T-cell (primary cell): Measurements from ENCODE around the gene PRRC2C. TPM values are rescaled to one million over a fixed set of nuclear protein-coding genes. Genes with fewer than 3 reads are reported as not detected.

Source experiments
- ATAC-seq, 4 experiments: fragments of 200-7000 bp in 3 of 4; fragments of 150-1000 bp in 1 of 4; cut with Tn5 transposase; replicated peaks in 1 of 4; 1 replicate in 3 of 4; 2 replicates in 1 of 4; pipeline ENCODE4 v1.10.0; 2021; ENCODE audit warnings: moderate library complexity in 3 of 4, mild to moderate bottlenecking in 2 of 4, moderate number of reproducible peaks in 1 of 4
- CTCF ChIA-PET, 2 donors: fragments of 300-600 bp; sonication (Branson Sonifier 250); formaldehyde crosslinking; loops; one replicate each; lab custom pipeline; 2022; ENCODE audit warnings: antibody characterized with exemption in 2 of 2; lab: Charles Lee
- POLR2A ChIA-PET, 2 donors: fragments of 300-600 bp; sonication (Branson Sonifier 250); formaldehyde crosslinking; loops; one replicate each; lab custom pipeline; 2022; ENCODE audit warnings: antibody characterized with exemption in 2 of 2; lab: Charles Lee
- DNase-seq, 35 experiments: peaks; one replicate each; pipeline versions ENCODE4 v3.0.0 to v3.0.0-alpha.2; 2013 to 2023
- H3K27ac ChIP-seq: one replicate; pipeline ENCODE4 v1.5.1; 2013; ENCODE audit warnings: low read length
- H3K27me3 ChIP-seq, 2 experiments: replicated peaks in 1 of 2; 1 replicate in 1 of 2; 2 replicates in 1 of 2; pipeline versions ENCODE4 v1.6.1 to v1.7.0; 2013; ENCODE audit warnings: low read length in 1 of 2, mixed read lengths in 1 of 2; ENCODE audit not compliant: control insufficient read depth in 2 of 2, insufficient read depth in 2 of 2; ENCODE audit errors: extremely low read depth in 1 of 2
- H3K36me3 ChIP-seq, 2 donors: 1 replicate in 1 of 2; 2 replicates in 1 of 2; pipeline versions ENCODE4 v1.6.1 to v1.7.0; 2013; ENCODE audit warnings: low read length in 1 of 2; ENCODE audit not compliant: control insufficient read depth in 2 of 2, insufficient read depth in 1 of 2; ENCODE audit errors: extremely low read depth in 1 of 2
- H3K4me1 ChIP-seq, 2 experiments: 1 replicate in 1 of 2; 2 replicates in 1 of 2; pipeline versions ENCODE4 v1.6.1 to v1.7.0; 2013; ENCODE audit warnings: low read length in 2 of 2, mixed read lengths in 1 of 2; ENCODE audit not compliant: insufficient read depth in 2 of 2, control insufficient read depth in 1 of 2; ENCODE audit errors: extremely low read depth in 1 of 2
- H3K4me3 ChIP-seq, 2 donors: 1 replicate in 1 of 2; 2 replicates in 1 of 2; pipeline versions ENCODE4 v1.5.1 to v1.7.0; 2013; ENCODE audit warnings: mild to moderate bottlenecking in 2 of 2, low read length in 1 of 2, moderate library complexity in 1 of 2; ENCODE audit not compliant: control insufficient read depth in 1 of 2; ENCODE audit errors: extremely low read depth in 1 of 2
- H3K9me3 ChIP-seq: 2 replicates; pipeline ENCODE4 v1.7.0; 2013
- H3K27ac Mint-ChIP-seq, 2 donors: one replicate each; pipeline ENCODE4 v1.8.0; 2020 to 2021; ENCODE audit warnings: mild to moderate bottlenecking in 2 of 2, mixed read lengths in 2 of 2
- H3K27me3 Mint-ChIP-seq, 2 donors: one replicate each; pipeline ENCODE4 v1.8.0; 2021 to 2022; ENCODE audit warnings: mixed read lengths in 2 of 2
- H3K36me3 Mint-ChIP-seq: one replicate; pipeline ENCODE4 v1.8.0; 2021; ENCODE audit warnings: mixed read lengths
- H3K4me1 Mint-ChIP-seq, 3 donors: one replicate each; pipeline ENCODE4 v1.8.0; 2020 to 2022; ENCODE audit warnings: mixed read lengths in 3 of 3, mild to moderate bottlenecking in 1 of 3
- H3K4me3 Mint-ChIP-seq, 3 donors: one replicate each; pipeline ENCODE4 v1.8.0; 2020 to 2022; ENCODE audit warnings: mild to moderate bottlenecking in 3 of 3, mixed read lengths in 3 of 3, moderate library complexity in 3 of 3
- H3K9me3 Mint-ChIP-seq, 3 donors: one replicate each; pipeline ENCODE4 v1.8.0; 2020 to 2022; ENCODE audit warnings: mixed read lengths in 3 of 3
- WGBS: methylation state at CpG from one replicate; pipeline ENCODE4 v1.1.5; 2013; ENCODE audit warnings: missing lambda C conversion rate; ENCODE audit not compliant: insufficient coverage; 5-methylcytosine and 5-hydroxymethylcytosine counted together
- total RNA-seq, 35 experiments: library from RNA in 6 of 35; stranded (reverse) in 6 of 35; fragments of 120-200 nt in 1 of 35; gene quantifications; one replicate each; pipeline versions ENCODE4 v1.2.1 to v1.2.4 and lab custom pipeline; 2013 to 2026

PRRC2C gene
- total RNA-seq, 5 donors from 2014 or later (not counting 1 experiment from before 2014, with no cell fraction given), result 229 to 340 (median 259) TPM

DNA sequence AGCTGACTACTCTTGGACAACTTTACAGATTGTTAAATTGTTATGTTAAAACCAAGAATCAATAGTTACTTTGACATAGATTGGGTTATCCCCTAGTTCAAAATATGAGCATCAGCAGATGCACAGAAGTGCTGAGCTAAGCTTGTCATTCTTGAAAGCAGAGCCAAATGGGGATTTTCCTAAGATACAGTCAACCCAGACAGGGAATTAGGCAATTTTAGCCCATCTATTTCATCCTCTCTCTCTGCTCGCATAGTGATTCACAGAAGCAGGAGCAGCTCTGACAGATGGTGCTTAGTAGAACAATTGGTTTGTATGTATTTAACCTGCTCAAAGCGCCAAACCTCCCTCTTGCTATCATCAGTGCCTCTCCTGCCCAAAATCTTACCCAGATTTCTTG is 27.9 kb upstream of the PRRC2C start:
- no peak overlapping the region for H3K27ac ChIP-seq
- no peak overlapping the region for H3K4me3 ChIP-seq
- Mint-ChIP-seq H3K36me3 (peaks cover 2% of the 10 kb centered on the region), H3K4me3 (no peak overlapping the region), H3K27me3 (peaks cover 9 to 13% of the 10 kb centered on the region in 2 donors), H3K4me1 (no peaks in the 10 kb centered on the region), H3K9me3 (peaks cover 2 to 3% (median 2%) of the 10 kb centered on the region in 3 donors), H3K27ac (no peak overlapping the region)
- ChIA-PET POLR2A (no interaction called here), CTCF (no interaction called here)
- H3K4me1 ChIP-seq, result no peaks in the 10 kb centered on the region
- H3K27me3 ChIP-seq, result peaks cover 0 to 9% of the 10 kb centered on the region in 2 experiments
- ATAC-seq (no peak), DNase-seq (no peak)
- H3K36me3 ChIP-seq, result no peaks in the 10 kb centered on the region
- WGBS, result no CpG with 5 or more reads among the region's 2 CpGs
- H3K9me3 ChIP-seq, result no peaks in the 10 kb centered on the region

DNA sequence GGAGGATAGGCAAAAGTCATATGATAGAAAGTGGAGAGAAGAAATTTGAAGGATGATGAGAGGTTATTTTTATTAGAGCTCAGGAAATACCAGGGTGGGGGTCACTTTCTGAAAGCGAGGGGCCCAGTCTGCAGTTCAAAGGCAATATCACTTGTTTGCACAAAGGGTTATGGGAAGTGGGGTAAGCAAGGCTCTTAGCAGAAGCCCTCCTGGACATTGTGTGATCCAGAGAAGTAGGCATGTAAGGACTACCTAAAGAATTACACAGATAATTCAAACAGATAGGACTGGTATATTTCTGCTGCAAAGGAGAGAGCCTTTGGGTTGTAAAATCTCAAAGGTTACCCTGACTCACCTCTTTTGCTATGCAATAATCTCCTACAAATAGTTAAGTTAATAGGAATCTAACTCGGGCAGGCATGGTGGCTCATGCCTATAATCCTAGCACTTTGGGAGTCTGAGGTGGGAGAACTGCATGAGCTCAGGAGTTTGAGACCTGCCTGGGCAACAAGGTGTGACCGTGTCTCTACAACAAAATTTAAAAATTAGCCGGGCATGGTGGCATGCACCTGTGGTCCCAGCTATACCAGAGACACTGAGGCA is 25.2 kb upstream of the PRRC2C start:
- Mint-ChIP-seq H3K9me3 (no peaks in the 10 kb centered on the region), H3K4me3 (no peak overlapping the region), H3K27ac (no peak overlapping the region), H3K27me3 (peaks cover 4 to 5% of the 10 kb centered on the region in 2 donors), H3K36me3 (no peaks in the 10 kb centered on the region), H3K4me1 (no peaks in the 10 kb centered on the region)
- WGBS, result 92% methylated on average over 2 of the region's 4 CpGs
- Histone ChIP-seq H3K36me3 (no peaks in the 10 kb centered on the region), H3K4me3 (no peak overlapping the region), H3K9me3 (no peaks in the 10 kb centered on the region), H3K27me3 (peaks cover 0 to 3% of the 10 kb centered on the region in 2 experiments), H3K27ac (no peak overlapping the region), H3K4me1 (no peaks in the 10 kb centered on the region)
- ATAC-seq (no peak), DNase-seq (no peak)
- ChIA-PET CTCF (no interaction called here), POLR2A (interaction anchor here in 1 of 2 donors (0.7 kb wide), 1 partner anchor 16 kb away, joined by 8 read pairs; no protein-coding TSS in a partner anchor)

DNA sequence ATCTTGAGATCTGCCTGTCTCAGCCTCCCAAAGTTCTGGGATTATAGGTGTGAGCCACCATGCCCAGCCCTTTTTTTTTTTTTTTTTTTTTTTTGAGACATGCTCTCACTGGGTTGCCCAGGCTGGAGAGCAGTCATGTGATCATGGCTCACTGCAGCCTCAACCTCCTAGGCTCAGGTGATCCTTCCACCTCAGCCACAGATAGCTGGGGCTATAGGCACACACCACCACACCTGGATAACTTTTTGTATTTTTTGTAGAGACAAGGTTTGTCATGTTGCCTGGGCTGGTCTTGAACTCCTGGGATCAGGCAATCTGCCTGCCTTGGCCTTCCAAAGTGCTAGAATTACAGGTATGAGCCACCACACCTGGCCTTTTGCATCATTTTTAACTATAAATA is 17.7 kb upstream of the PRRC2C start:
- CTCF ChIA-PET, result interaction anchor here in 1 of 2 donors (0.7 kb wide), 1 partner anchor 9 kb away, joined by 5 read pairs; no protein-coding TSS in a partner anchor
- no peaks in the 10 kb centered on the region for H3K36me3 ChIP-seq
- no peaks in the 10 kb centered on the region for H3K27me3 ChIP-seq
- POLR2A ChIA-PET, result interaction anchor here (0.6 kb wide), 2 partner anchors 15 to 109 kb away, joined by 3 read pairs; no protein-coding TSS in a partner anchor
- H3K4me1 ChIP-seq, result no peaks in the 10 kb centered on the region
- no peaks in the 10 kb centered on the region for H3K9me3 ChIP-seq
- no peak for DNase-seq
- no peaks in the 10 kb centered on the region for H3K4me1 Mint-ChIP-seq
- no peaks in the 10 kb centered on the region for H3K27me3 Mint-ChIP-seq
- H3K4me3 Mint-ChIP-seq, result no peak overlapping the region
- no peak overlapping the region for H3K4me3 ChIP-seq
- no peaks in the 10 kb centered on the region for H3K36me3 Mint-ChIP-seq
- H3K9me3 Mint-ChIP-seq, result no peaks in the 10 kb centered on the region
- H3K27ac ChIP-seq, result no peak overlapping the region
- no peak overlapping the region for H3K27ac Mint-ChIP-seq
- ATAC-seq, result no peak

DNA sequence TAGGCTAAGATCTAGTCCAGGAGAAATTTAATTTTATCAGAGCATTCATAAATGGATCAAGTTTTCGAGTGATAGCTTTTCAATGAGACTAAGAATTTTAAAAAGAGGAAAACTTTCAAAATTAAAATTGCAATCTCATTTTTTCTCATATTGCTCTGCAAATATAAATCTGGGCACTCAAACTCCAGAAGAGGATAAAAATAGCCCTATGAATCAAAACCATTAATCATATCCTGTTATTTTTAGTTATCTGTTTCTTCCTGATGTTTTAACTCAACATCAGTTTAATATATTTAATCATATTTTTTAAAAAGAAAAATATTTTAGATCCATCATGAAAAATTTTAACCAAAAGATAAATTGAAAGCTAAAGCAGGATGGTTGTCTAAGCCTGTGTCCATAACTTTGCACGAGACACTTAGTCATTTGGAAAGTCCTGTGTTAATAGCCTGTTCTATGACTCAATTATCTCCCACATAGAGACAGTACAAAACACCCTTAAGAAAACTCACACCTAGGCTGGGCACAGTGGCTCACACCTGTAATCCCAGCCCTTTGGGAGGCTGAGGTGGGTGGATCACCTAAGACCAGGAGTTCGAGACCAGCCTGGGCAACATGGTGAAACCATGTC is 17.1 kb upstream of the PRRC2C start:
- Mint-ChIP-seq H3K4me3 (no peak overlapping the region), H3K4me1 (no peaks in the 10 kb centered on the region), H3K36me3 (no peaks in the 10 kb centered on the region), H3K27ac (no peak overlapping the region), H3K27me3 (peaks cover 0 to 3% of the 10 kb centered on the region in 2 donors), H3K9me3 (no peaks in the 10 kb centered on the region)
- Histone ChIP-seq H3K9me3 (no peaks in the 10 kb centered on the region), H3K4me1 (no peaks in the 10 kb centered on the region), H3K27me3 (no peaks in the 10 kb centered on the region), H3K36me3 (no peaks in the 10 kb centered on the region), H3K4me3 (no peak overlapping the region), H3K27ac (no peak overlapping the region)
- ATAC-seq, result no peak
- DNase-seq, result no peak
- POLR2A ChIA-PET, result interaction anchor here in 1 of 2 donors (0.6 kb wide), 1 partner anchor 16 kb away, joined by 3 read pairs; no protein-coding TSS in a partner anchor
- WGBS, result no CpG with 5 or more reads among the region's 3 CpGs
- CTCF ChIA-PET, result interaction anchor here in 1 of 2 donors (0.7 kb wide), 1 partner anchor 9 kb away, joined by 3 read pairs; no protein-coding TSS in a partner anchor

DNA sequence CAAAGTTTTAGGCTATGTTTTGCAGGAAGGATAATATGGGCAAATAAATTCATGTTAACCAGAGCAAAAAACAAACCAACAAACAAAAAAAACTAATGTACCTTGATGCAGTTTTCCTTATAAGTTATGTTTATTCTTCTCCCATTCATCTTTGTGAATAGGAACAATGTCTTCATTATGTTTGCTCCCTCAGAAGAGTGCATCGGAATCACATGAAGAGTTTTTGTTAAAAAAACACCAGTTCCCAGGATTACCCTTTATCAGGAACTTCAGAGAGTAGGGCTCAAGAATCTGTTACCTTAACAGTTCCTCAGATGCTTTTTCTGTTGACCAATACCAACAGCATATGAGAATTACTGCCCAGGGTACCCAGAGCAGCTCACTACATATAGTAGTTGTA is 14.6 kb upstream of the PRRC2C start:
- POLR2A ChIA-PET, result no interaction called here
- WGBS, result no CpG with 5 or more reads among the region's 1 CpG
- H3K27me3 Mint-ChIP-seq, result peaks cover 0 to 7% of the 10 kb centered on the region in 2 donors

DNA sequence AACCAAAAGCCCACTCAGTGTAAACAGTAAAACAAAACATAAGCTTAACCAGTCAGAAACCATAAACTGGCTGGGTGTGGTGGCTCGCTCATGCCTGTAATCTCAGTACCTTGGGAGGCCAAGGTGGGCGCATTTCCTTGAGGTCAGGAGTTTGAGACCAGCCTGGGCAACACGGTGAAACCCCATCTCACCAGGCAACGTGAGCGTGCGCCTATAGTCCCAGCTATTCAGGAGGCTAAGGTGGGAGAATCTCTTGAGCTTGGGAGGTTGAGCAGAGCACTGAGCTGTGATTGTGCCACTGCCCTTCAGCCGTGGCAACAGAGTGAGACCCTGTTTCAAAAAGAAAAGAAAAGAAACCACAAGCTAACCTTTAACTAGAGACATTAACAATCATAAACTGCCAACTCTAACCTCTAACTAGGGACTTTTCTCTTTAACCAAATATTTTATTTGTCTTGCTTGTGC is 13.1 kb upstream of the PRRC2C start:
- no peaks in the 10 kb centered on the region for H3K4me1 Mint-ChIP-seq
- no peaks in the 10 kb centered on the region for H3K36me3 Mint-ChIP-seq
- H3K27me3 Mint-ChIP-seq, result peaks cover 0 to 7% of the 10 kb centered on the region in 2 donors
- Histone ChIP-seq H3K27ac (no peak overlapping the region), H3K4me3 (no peak overlapping the region), H3K9me3 (no peaks in the 10 kb centered on the region), H3K4me1 (no peaks in the 10 kb centered on the region), H3K27me3 (peaks cover 0 to 3% of the 10 kb centered on the region in 2 experiments), H3K36me3 (no peaks in the 10 kb centered on the region)
- H3K27ac Mint-ChIP-seq, result no peak overlapping the region
- H3K9me3 Mint-ChIP-seq, result no peaks in the 10 kb centered on the region
- no peak for DNase-seq
- H3K4me3 Mint-ChIP-seq, result no peak overlapping the region
- POLR2A ChIA-PET, result no interaction called here
- CTCF ChIA-PET, result interaction anchor here in 1 of 2 donors (0.7 kb wide), 1 partner anchor 1700 kb away, joined by 3 read pairs; no protein-coding TSS in a partner anchor
- 86% methylated on average over 1 of the region's 7 CpGs for WGBS
- no peak for ATAC-seq

More for the DNA sequence above, 14.6 kb upstream of the PRRC2C start:
- DNase-seq (no peak), ATAC-seq (no peak)
- no peak overlapping the region for H3K27ac ChIP-seq
- no peak overlapping the region for H3K4me3 Mint-ChIP-seq
- H3K27me3 ChIP-seq, result peaks cover 0 to 2% of the 10 kb centered on the region in 2 experiments
- no peaks in the 10 kb centered on the region for H3K36me3 Mint-ChIP-seq
- no peak overlapping the region for H3K27ac Mint-ChIP-seq
- H3K9me3 Mint-ChIP-seq, result no peaks in the 10 kb centered on the region
- H3K4me1 Mint-ChIP-seq, result no peaks in the 10 kb centered on the region
- CTCF ChIA-PET, result interaction anchor here in 1 of 2 donors (0.7 kb wide), 1 partner anchor 89 kb away, joined by 4 read pairs; no protein-coding TSS in a partner anchor
- H3K9me3 ChIP-seq, result no peaks in the 10 kb centered on the region
- H3K4me1 ChIP-seq, result no peaks in the 10 kb centered on the region
- H3K36me3 ChIP-seq, result no peaks in the 10 kb centered on the region
- H3K4me3 ChIP-seq, result no peak overlapping the region
